GM19025 (cell line): Measurements from ENCODE around the gene NEDD8.

Source experiments
- ATAC-seq: cut with Tn5 transposase; IDR thresholded peaks from one replicate; pipeline ENCODE4 v1.9.1; 2021; ENCODE audit warnings: mild to moderate bottlenecking, low read depth, moderate library complexity; ENCODE audit not compliant: unreplicated experiment

Gene NEDD8

DNA sequence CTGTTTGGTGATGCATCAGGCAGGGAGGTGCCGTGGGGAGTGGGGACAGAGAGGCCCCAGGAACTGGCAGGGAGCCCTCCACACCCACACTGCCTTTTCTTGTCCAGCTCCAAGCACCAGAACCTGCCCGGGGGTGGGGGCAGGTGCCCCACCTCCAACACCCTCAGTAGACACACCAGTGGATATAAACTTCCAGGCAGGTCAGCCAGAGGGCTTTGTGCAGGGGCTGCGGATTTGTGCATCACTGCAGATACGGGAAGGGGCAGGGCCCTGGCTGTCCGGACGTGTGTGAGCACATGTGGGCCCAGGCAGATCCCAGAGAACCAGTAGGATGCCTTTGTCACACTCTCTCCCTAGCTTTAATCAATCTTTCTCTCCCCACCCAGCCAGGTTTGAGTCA lies 32.1 kb upstream of the NEDD8 start:
- ATAC-seq, result no peak

GRCh38 chr14:24263848-24264247 lies 31.7 kb upstream of the NEDD8 start:
- ATAC-seq, result no peak

- no peak for ATAC-seq
These were observed 30.9 kb upstream of the NEDD8 start, which contains the start of gene TGM1 for GRCh38 chr14:24262821-24263733. TGM1 (minus strand) TSS chr14:24263177; CDS start chr14:24262352, 825 bp downstream.

DNA sequence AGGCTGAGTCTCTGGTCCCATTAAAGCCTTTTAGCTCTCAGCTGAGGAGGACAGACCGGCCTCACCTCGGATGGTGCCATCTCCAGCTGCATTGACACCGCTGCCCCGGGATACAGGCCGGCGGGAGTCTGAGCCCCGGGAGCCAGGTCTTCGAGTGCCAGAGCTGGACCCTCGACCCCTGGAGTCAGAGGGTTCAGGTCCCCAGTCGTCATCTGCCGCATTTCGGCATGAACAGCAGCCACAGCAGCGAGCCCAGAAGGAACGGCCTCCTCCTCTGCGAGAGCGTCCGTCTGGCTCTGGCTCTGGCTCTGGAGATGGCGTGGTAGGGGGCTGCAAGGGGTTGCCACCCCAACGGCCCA lies 29.8 kb upstream of the NEDD8 start:
- ATAC-seq, result no peak

GRCh38 chr14:24261256-24261968 lies 29.2 kb upstream of the NEDD8 start:
- ATAC-seq, result no peak

GRCh38 chr14:24260780-24261157 lies 28.6 kb upstream of the NEDD8 start:
- ATAC-seq, result no peak

- ATAC-seq, result no peak
These were observed 28.0 kb upstream of the NEDD8 start for GRCh38 chr14:24260026-24260779.

GRCh38 chr14:24259282-24260025 lies 27.3 kb upstream of the NEDD8 start:
- ATAC-seq, result no peak

DNA sequence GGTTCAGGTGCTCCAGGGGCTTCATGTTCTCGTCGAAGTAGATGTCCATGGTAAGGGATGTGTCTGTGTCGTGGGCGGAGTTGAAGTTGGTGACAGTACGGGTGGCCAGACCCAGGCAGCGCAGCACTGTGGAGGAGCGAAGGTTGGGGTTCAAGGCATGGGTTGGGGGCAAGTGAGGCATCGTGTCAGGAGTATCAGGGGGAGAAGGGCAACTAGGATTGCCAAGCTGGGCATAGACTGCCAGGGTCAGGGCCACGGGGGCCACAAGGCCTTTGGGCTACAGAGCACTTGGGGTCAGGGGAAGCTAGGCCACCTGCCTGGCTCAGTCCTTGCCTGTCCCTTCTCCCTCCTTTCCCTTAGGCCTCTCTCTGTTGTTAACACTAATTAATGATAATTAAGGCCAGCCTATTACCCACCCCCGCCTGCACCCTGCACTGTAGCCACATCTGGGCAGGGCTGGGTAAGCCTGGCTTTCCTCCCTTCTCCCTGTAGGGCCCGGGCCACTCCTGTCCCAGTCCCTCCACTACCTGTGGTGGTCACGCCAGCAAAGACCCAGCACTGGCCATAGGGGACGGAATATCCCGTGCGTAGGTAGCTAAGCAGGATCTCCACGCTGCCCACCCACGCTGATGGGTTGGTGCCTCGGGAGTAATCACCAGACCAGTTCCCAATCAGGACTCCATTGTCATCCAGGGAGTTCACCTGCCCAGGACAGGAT lies 26.5 kb upstream of the NEDD8 start:
- no peak for ATAC-seq

GRCh38 chr14:24258119-24258518 lies 26.0 kb upstream of the NEDD8 start:
- no peak for ATAC-seq

GRCh38 chr14:24256960-24257359 lies 24.8 kb upstream of the NEDD8 start:
- ATAC-seq, result no peak

DNA sequence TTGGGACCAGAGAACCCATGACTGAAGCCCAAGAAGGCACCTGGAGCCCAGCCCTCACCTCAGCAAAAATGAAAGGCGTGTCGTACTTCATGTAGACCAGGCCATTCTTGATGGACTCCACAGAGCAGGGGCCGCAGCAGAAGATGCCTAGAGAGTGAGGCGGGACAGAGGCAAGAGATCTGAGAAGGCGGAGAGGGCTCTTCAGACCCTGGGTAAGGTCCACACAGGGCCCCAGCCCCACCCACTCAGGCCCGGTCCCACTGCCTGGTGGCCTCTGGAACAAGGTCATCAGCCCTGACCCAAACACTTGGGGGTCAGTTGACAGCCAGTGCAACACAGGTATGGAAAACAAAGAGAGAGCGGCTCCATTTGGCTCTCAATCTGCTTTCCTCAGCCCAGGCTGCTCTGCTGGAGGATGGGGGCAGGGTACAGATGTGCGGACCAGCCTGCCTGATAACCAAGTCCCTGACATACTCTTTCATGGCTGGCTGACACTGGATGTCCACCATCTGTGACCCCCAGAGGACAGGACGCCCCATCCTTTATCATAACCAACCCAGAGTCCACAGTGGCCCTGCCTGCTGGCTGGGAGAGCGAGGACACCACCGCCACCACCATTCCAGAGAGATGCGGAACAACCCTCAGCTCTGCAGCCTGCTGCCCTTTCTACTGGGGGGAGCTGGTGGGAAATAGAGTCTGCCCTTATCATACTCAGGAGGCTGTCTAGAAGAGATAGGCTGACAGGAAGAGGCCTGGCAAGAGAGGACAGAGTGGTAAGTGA lies 24.0 kb upstream of the NEDD8 start:
- ATAC-seq, result no peak

DNA sequence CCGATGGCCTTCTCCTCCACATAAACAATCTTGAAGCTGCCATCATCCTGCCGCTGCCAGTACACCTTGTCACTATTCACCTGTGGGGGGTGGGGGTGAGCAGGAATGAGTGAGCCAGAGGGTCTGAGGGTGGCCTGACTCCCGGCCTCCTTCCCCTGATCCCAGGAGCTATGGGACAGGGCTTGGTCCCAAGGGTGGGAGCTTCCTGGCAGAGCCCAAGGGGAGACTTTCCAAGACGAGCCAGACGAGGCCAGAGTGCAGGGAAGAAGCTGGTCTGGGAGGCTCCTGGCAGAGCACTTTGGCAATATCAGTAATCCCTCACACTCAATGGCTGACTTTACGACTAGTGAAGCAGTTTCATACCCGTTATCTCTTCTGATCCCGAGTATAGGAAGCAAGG lies 23.3 kb upstream of the NEDD8 start:
- no peak for ATAC-seq

DNA sequence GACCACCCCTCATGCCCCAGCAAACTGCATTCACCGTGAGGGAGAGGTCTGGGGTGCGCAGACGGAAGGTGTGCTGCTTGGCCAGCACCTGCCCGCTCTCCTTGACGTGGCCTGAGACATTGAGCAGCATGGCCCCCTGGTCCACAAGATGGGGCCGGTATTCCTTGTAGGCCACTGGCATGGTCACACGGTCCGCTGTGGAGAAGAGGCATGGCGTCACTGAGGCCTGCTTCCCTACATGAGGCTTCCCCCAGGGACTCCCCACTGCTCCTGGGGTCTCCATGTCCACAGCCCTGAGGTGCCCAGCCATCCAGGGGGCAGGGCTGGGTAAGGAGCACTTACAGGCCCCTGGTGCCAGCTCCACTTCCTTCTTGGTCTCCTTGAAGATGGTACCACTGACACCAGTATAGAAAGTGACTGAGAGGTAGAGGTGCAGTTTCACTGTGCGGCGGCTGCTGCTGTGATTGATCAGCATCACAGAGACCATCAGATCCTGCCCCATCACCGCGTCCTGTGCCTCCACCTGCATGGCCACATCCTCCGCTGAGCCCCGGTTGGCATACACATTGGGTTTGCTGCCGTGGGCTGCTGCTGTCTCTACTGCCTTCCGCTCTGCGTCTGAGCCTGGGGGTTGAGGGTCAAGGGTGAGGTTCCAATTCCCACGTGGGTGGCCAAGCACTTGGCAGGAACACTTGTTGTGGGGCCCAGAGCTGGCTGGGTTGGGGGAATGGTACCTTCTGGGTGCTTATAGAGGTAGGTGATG lies 22.6 kb upstream of the NEDD8 start:
- no peak for ATAC-seq

GRCh38 chr14:24253936-24254335 lies 21.8 kb upstream of the NEDD8 start:
- no peak for ATAC-seq

DNA sequence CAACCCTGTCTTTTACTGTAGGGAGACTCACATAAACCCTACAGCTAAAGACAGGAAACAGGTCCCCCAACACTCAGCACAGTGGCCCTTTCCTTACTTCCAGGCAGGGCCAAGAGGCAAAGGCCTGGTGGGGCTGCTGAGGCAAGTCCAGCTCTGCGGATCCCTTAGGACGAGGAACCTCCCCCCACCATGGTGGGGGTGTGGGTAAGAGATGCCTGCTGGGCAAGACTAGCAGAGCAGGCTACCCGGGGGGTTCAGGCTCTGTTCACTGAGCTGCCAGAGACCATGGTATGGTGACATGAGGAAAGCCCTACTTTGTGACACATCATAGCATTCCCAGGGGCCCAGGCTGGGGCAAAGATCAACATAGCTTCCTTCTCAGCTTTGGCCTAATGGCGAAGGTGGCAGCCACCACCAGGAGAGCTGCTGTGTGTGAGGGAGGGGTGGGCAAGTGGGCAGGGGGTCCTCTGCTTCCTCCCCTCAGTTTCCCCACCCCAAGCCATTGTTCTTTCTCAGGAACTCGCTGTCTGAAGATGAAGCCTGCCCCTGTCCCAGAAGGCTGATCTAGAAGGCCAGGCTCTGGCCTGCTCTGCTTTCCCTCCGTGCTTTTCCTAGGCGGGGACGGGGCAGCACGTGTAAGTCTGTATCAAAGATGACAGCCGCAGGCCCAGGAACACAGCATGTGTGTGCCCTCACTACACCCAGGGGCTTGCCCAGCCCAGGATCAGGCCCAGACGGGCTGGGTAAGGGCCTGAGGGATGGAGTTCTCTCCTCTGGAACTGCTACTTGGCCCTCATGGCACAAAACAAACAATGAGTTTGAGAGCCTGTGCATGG lies 20.3 kb upstream of the NEDD8 start:
- ATAC-seq, result no peak

GRCh38 chr14:24251880-24252288 lies 19.7 kb upstream of the NEDD8 start:
- no peak for ATAC-seq
